CD14-positive monocyte (primary cell): ENCODE data around the gene WDR19. TPM values are rescaled to one million over a fixed set of nuclear protein-coding genes. Genes with fewer than 3 reads are reported as not detected.
"Not testable (repeated sequence)": the region's sequence is repeated elsewhere in the genome, so short reads cannot be mapped to it uniquely, and the experiment has no call there.

Experiments
- DNase-seq, 3 donors: peaks; one replicate each; pipeline ENCODE4 v3.0.0-alpha.2; 2011 to 2022
- H2AFZ ChIP-seq: 2 replicates; pipeline ENCODE4 v1.6.0; 2012; ENCODE audit warnings: mild to moderate bottlenecking, low read depth, low read length, inconsistent platforms; ENCODE audit not compliant: insufficient read depth, poor library complexity, severe bottlenecking
- H3K27ac ChIP-seq, 2 donors: 1 replicate in 1 of 2; 2 replicates in 1 of 2; pipeline ENCODE4 v1.5.1; 2012 to 2013; ENCODE audit warnings: low read length in 2 of 2, control low read depth in 1 of 2, inconsistent platforms in 1 of 2, low read depth in 1 of 2, mild to moderate bottlenecking in 1 of 2
- H3K27me3 ChIP-seq, 2 donors: one replicate each; pipeline versions ENCODE4 v1.6.0 to v1.6.1; 2011 to 2013; ENCODE audit warnings: low read length in 2 of 2; ENCODE audit not compliant: control insufficient read depth in 2 of 2, insufficient read depth in 2 of 2
- H3K36me3 ChIP-seq, 2 donors: replicated peaks in 1 of 2; 1 replicate in 1 of 2; 2 replicates in 1 of 2; pipeline versions ENCODE4 v1.5.1 to v1.6.1; 2012 to 2013; ENCODE audit warnings: low read length in 2 of 2, control low read depth in 1 of 2, inconsistent platforms in 1 of 2, mild to moderate bottlenecking in 1 of 2; ENCODE audit not compliant: insufficient read depth in 2 of 2, control insufficient read depth in 1 of 2
- H3K4me1 ChIP-seq, 2 donors: 1 replicate in 1 of 2; 2 replicates in 1 of 2; pipeline versions ENCODE4 v1.5.1 to v1.6.1; 2012 to 2013; ENCODE audit warnings: low read length in 2 of 2, control low read depth in 1 of 2, inconsistent platforms in 1 of 2, mild to moderate bottlenecking in 1 of 2, moderate library complexity in 1 of 2; ENCODE audit not compliant: insufficient read depth in 2 of 2, control insufficient read depth in 1 of 2
- H3K4me2 ChIP-seq: replicated peaks from 2 replicates; pipeline ENCODE3; 2012; ENCODE audit warnings: low read length, moderate library complexity, mild to moderate bottlenecking; ENCODE audit not compliant: poor library complexity, severe bottlenecking; ENCODE audit errors: extremely low read depth
- H3K4me3 ChIP-seq, 3 experiments: fragments of 200-600 bp in 1 of 3; sonication (generic) in 1 of 3; replicated peaks in 1 of 3; 1 replicate in 2 of 3; 2 replicates in 1 of 3; pipeline ENCODE4 v1.5.1; 2011 to 2013; ENCODE audit warnings: low read length in 3 of 3, mild to moderate bottlenecking in 3 of 3, control low read depth in 2 of 3, low read depth in 2 of 3, inconsistent platforms in 1 of 3, moderate library complexity in 1 of 3
- H3K79me2 ChIP-seq: 2 replicates; pipeline ENCODE4 v1.6.0; 2012; ENCODE audit warnings: mild to moderate bottlenecking, control low read depth, inconsistent platforms, low read length, moderate library complexity; ENCODE audit not compliant: insufficient read depth
- H3K9ac ChIP-seq: 2 replicates; pipeline ENCODE4 v1.6.0; 2017; ENCODE audit warnings: low read length, mild to moderate bottlenecking; ENCODE audit not compliant: insufficient read depth, poor library complexity, severe bottlenecking
- H3K9me3 ChIP-seq, 2 donors: replicated peaks in 1 of 2; 1 replicate in 1 of 2; 2 replicates in 1 of 2; pipeline versions ENCODE4 v1.5.1 to v1.6.1; 2012 to 2013; ENCODE audit warnings: low read length in 2 of 2, control low read depth in 1 of 2; ENCODE audit not compliant: control insufficient read depth in 1 of 2, insufficient read depth in 1 of 2
- H4K20me1 ChIP-seq: 2 replicates; pipeline ENCODE4 v1.6.0; 2012; ENCODE audit warnings: mild to moderate bottlenecking, low read length, control low read depth, moderate library complexity; ENCODE audit not compliant: insufficient read depth
- H3K27ac Mint-ChIP-seq, 7 donors: one replicate each; pipeline ENCODE4 v1.8.0; 2020; ENCODE audit warnings: mild to moderate bottlenecking in 7 of 7, mixed read lengths in 7 of 7, moderate library complexity in 6 of 7, inconsistent platforms in 2 of 7
- H3K27me3 Mint-ChIP-seq, 3 donors: one replicate each; pipeline ENCODE4 v1.8.0; 2021 to 2022; ENCODE audit warnings: low read depth in 3 of 3, mild to moderate bottlenecking in 3 of 3, mixed read lengths in 3 of 3, moderate library complexity in 3 of 3, inconsistent platforms in 1 of 3
- H3K36me3 Mint-ChIP-seq, 2 donors: one replicate each; pipeline ENCODE4 v1.8.0; 2020; ENCODE audit warnings: mixed read lengths in 2 of 2, inconsistent platforms in 1 of 2, mild to moderate bottlenecking in 1 of 2
- H3K4me1 Mint-ChIP-seq: one replicate; pipeline ENCODE4 v1.8.0; 2020; ENCODE audit warnings: mild to moderate bottlenecking, mixed read lengths
- H3K4me3 Mint-ChIP-seq, 2 donors: one replicate each; pipeline ENCODE4 v1.8.0; 2020; ENCODE audit warnings: mild to moderate bottlenecking in 2 of 2, mixed read lengths in 2 of 2, moderate library complexity in 1 of 2
- H3K9me3 Mint-ChIP-seq, 7 donors: one replicate each; pipeline ENCODE4 v1.8.0; 2020 to 2022; ENCODE audit warnings: mixed read lengths in 7 of 7, mild to moderate bottlenecking in 6 of 7, moderate library complexity in 6 of 7, inconsistent platforms in 2 of 7
- CTCF ChIP-seq: fragments of 200-600 bp; IDR thresholded peaks from one replicate; pipeline ENCODE4 v1.8.0; 2022; ENCODE audit warnings: antibody characterized with exemption, mild to moderate bottlenecking
- whole genome bisulfite sequencing: methylation state at CpG from one replicate; pipeline ENCODE4 v1.1.5; 2013; ENCODE audit warnings: missing lambda C conversion rate; ENCODE audit not compliant: insufficient coverage; 5-methylcytosine and 5-hydroxymethylcytosine counted together
- intact Hi-C, 2 donors: fragments of 100-400 bp; cut with micrococcal nuclease; formaldehyde crosslinking; loops; one replicate each; pipeline versions ENCODE4 v1.15.0 to v1.15.1; 2023
- polyA plus RNA-seq, 3 donors: library from polyadenylated mRNA; depleted of rRNA in 1 of 3; unstranded in 2 of 3; stranded (reverse) in 1 of 3; fragments of 300-500 nt in 2 of 3; fragments of >200 nt in 1 of 3; fragmentation: Illumina TruSeq in 2 of 3; gene quantifications; 1 replicate in 2 of 3; 2 replicates in 1 of 3; pipeline ENCODE4 v1.2.3, GENCODE V29; 2012 to 2021

The WDR19 gene
- polyA plus RNA-seq, 3 donors = 1.7 to 11.4 (median 2.0) TPM

DNA sequence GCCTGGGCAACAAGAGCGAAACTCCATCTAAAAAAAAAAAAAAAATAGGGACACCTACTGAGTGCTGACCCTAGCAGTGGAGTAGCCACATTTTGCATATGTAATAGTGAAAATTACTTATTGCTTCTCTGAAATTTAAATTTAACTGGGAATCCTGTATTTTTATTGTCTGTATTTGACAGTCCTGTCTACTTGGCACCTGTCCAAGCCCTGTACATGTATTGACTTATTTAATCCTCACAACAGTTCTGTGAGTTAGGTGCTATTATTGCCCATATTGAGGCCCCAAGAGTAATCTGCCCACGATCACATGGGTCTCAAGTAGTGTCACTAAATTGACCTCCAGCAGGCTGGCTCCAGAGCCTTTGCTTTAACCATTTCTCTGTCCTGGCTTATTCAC, 81.6 kb downstream of the WDR19 start:
- Histone ChIP-seq H3K27me3 (no peaks in the 10 kb centered on the region), H3K9ac (no peak overlapping the region), H3K79me2 (no peaks in the 10 kb centered on the region), H3K27ac (no peak overlapping the region), H3K4me2 (no peak overlapping the region), H4K20me1 (no peaks in the 10 kb centered on the region), H3K36me3 (no peaks in the 10 kb centered on the region), H2AFZ (no peak overlapping the region), H3K4me1 (no peaks in the 10 kb centered on the region), H3K4me3 (no peak overlapping the region), H3K9me3 (no peaks in the 10 kb centered on the region)
- Mint-ChIP-seq H3K36me3 (peaks cover 2 to 5% of the 10 kb centered on the region in 2 donors), H3K27ac (no peak overlapping the region), H3K4me1 (no peaks in the 10 kb centered on the region), H3K9me3 (peaks cover 0 to 4% (median 0%) of the 10 kb centered on the region in 7 donors), H3K4me3 (no peak overlapping the region), H3K27me3 (no peaks in the 10 kb centered on the region)
- no peak for TF ChIP-seq CTCF
- no peak for DNase-seq
- WGBS = 100% methylated on average over 1 of the region's 2 CpGs
- intact Hi-C loops = no loop called here

- Mint-ChIP-seq H3K4me3 (no peak overlapping the region), H3K36me3 (peaks cover 6 to 8% of the 10 kb centered on the region in 2 donors), H3K27ac (no peak overlapping the region), H3K4me1 (no peaks in the 10 kb centered on the region), H3K9me3 (no peaks in the 10 kb centered on the region), H3K27me3 (peaks cover 0 to under 1% (median 0%) of the 10 kb centered on the region in 3 donors)
- no peaks in the 10 kb centered on the region for H3K36me3 ChIP-seq
- no peaks in the 10 kb centered on the region for H3K4me1 ChIP-seq
- no peak overlapping the region for H3K9ac ChIP-seq
- H3K9me3 ChIP-seq = no peaks in the 10 kb centered on the region
- H3K27ac ChIP-seq = no peak overlapping the region
- intact Hi-C loops = no loop called here
- DNase-seq = no peak
- no peaks in the 10 kb centered on the region for H3K79me2 ChIP-seq
- H3K4me3 ChIP-seq = no peak overlapping the region
- TF ChIP-seq CTCF = no peak
- H2AFZ ChIP-seq = no peak overlapping the region
- H4K20me1 ChIP-seq = no peaks in the 10 kb centered on the region
- no peaks in the 10 kb centered on the region for H3K27me3 ChIP-seq
- no peak overlapping the region for H3K4me2 ChIP-seq
- 100% methylated on average over 4 of the region's 4 CpGs for WGBS
Measured at GRCh38 chr4:39274503-39274902, 92.2 kb downstream of the WDR19 start.

DNA sequence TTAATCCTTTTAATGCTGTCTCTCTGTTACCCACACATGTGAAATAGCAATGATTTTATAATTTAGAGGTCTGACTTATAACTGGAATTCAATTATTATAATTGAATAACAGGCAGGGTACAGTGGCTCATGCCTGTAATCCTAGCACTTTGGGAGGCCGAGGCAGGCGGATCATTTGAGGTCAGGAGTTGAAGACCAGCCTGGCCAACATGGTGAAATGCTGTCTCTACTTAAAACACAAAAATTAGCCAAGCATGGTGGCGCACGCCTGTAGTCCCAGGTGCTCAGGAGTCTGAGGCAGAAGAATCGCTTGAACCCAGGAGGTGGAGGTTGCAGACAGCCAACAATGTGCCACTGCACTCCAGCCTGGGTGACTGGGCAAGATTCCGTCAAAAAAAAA, 95.3 kb downstream of the WDR19 start:
- H3K36me3 ChIP-seq, DNase-seq, H3K27me3 ChIP-seq, H3K4me3 ChIP-seq, H3K4me1 ChIP-seq, H3K4me1 Mint-ChIP-seq, H3K27ac ChIP-seq, H3K4me3 Mint-ChIP-seq, H3K79me2 ChIP-seq, H3K36me3 Mint-ChIP-seq, H3K9me3 Mint-ChIP-seq, H2AFZ ChIP-seq, H3K4me2 ChIP-seq, intact Hi-C loops, H4K20me1 ChIP-seq, H3K27me3 Mint-ChIP-seq, H3K9me3 ChIP-seq, H3K9ac ChIP-seq: not testable (repeated sequence)
- WGBS = 92% methylated on average over 3 of the region's 6 CpGs
- peak overlapping the region in 1 of 7 donors; percentile 47 for H3K27ac Mint-ChIP-seq
